ENCODE results near the gene FAM170B. TPM values are rescaled to one million over a fixed set of nuclear protein-coding genes. Genes with fewer than 3 reads are reported as not detected.

FAM170B gene
- total RNA-seq, 2 donors from 2014 or later = not detected

- Mint-ChIP-seq H3K27me3 (ENCODE audit: insufficient read depth) (no peaks in the 10 kb centered on the region), H3K4me1 (no peaks in the 10 kb centered on the region), H3K4me3 (no peak overlapping the region), H3K36me3 (ENCODE audit: low read depth) (no peaks in the 10 kb centered on the region), H3K27ac (no peak overlapping the region), H3K9me3 (no peaks in the 10 kb centered on the region)
- no peaks in the 10 kb centered on the region for H3K9me3 ChIP-seq (ENCODE audit: control insufficient read depth, low read length)
- no peaks in the 10 kb centered on the region for H3K4me1 ChIP-seq (ENCODE audit: control insufficient read depth, insufficient read depth, low read length)
- DNase-seq = peak; percentile 8
- WGBS, 2 experiments (ENCODE audit: insufficient coverage in 1 of 2, insufficient read length in 1 of 2) = 88 to 98% methylated on average over 1 of the region's 1 CpG
- H3K36me3 ChIP-seq (ENCODE audit: control insufficient read depth, insufficient read depth, low read length) = no peaks in the 10 kb centered on the region
- no peak overlapping the region for H3K27ac ChIP-seq (ENCODE audit: low read depth, low read length)
- H3K4me3 ChIP-seq (ENCODE audit: low read length) = no peak overlapping the region
- peaks cover 4% of the 10 kb centered on the region for H3K27me3 ChIP-seq (ENCODE audit: control insufficient read depth, insufficient read depth, low read length, poor library complexity, severe bottlenecking)
- TF ChIP-seq CTCF (conservative IDR thresholded peaks at IDR 0.05) = no peak
- H3K9ac ChIP-seq (ENCODE audit: extremely low read depth, low read length, poor library complexity, severe bottlenecking) = no peak overlapping the region
These were observed 4.4 kb downstream of the FAM170B start for GRCh38 chr10:49129376-49129775.

- H3K9me3 Mint-ChIP-seq = no peaks in the 10 kb centered on the region
- H3K9ac ChIP-seq (ENCODE audit: extremely low read depth, low read length, poor library complexity, severe bottlenecking) = no peak overlapping the region
- no peaks in the 10 kb centered on the region for H3K27me3 Mint-ChIP-seq (ENCODE audit: insufficient read depth)
- no peaks in the 10 kb centered on the region for H3K36me3 Mint-ChIP-seq (ENCODE audit: low read depth)
- H3K36me3 ChIP-seq (ENCODE audit: control insufficient read depth, insufficient read depth, low read length) = no peaks in the 10 kb centered on the region
- 81 to 91% methylated on average over 2 to 4 of the region's 4 CpGs for WGBS, 2 experiments (ENCODE audit: insufficient coverage in 1 of 2, insufficient read length in 1 of 2)
- H3K9me3 ChIP-seq (ENCODE audit: control insufficient read depth, low read length) = no peaks in the 10 kb centered on the region
- H3K27ac ChIP-seq (ENCODE audit: low read depth, low read length) = no peak overlapping the region
- no peak overlapping the region for H3K4me3 ChIP-seq (ENCODE audit: low read length)
- no peak overlapping the region for H3K4me3 Mint-ChIP-seq
- DNase-seq = no peak
- H3K27ac Mint-ChIP-seq = no peak overlapping the region
- peaks cover 4% of the 10 kb centered on the region for H3K27me3 ChIP-seq (ENCODE audit: control insufficient read depth, insufficient read depth, low read length, poor library complexity, severe bottlenecking)
- H3K4me1 Mint-ChIP-seq = no peaks in the 10 kb centered on the region
- H3K4me1 ChIP-seq (ENCODE audit: control insufficient read depth, insufficient read depth, low read length) = no peaks in the 10 kb centered on the region
- TF ChIP-seq CTCF (conservative IDR thresholded peaks at IDR 0.05) = no peak
These were observed 5.0 kb downstream of the FAM170B start for GRCh38 chr10:49128854-49129253.

GRCh38 chr10:49123981-49124950, 9.6 kb downstream of the FAM170B start:
- Mint-ChIP-seq H3K27me3 (ENCODE audit: insufficient read depth) (no peaks in the 10 kb centered on the region), H3K36me3 (ENCODE audit: low read depth) (no peaks in the 10 kb centered on the region), H3K27ac (no peak overlapping the region), H3K4me1 (no peaks in the 10 kb centered on the region), H3K4me3 (no peak overlapping the region), H3K9me3 (peaks cover 3% of the 10 kb centered on the region)
- H3K36me3 ChIP-seq (ENCODE audit: control insufficient read depth, insufficient read depth, low read length) = no peaks in the 10 kb centered on the region
- H3K9ac ChIP-seq (ENCODE audit: extremely low read depth, low read length, poor library complexity, severe bottlenecking) = no peak overlapping the region
- H3K27me3 ChIP-seq (ENCODE audit: control insufficient read depth, insufficient read depth, low read length, poor library complexity, severe bottlenecking) = peaks cover 18% of the 10 kb centered on the region
- TF ChIP-seq CTCF (conservative IDR thresholded peaks at IDR 0.05) = no peak
- no peak overlapping the region for H3K27ac ChIP-seq (ENCODE audit: low read depth, low read length)
- H3K9me3 ChIP-seq (ENCODE audit: control insufficient read depth, low read length) = no peaks in the 10 kb centered on the region
- H3K4me1 ChIP-seq (ENCODE audit: control insufficient read depth, insufficient read depth, low read length) = no peaks in the 10 kb centered on the region
- 82 to 89% methylated on average over 5 to 7 of the region's 7 CpGs for WGBS, 2 experiments (ENCODE audit: insufficient coverage in 1 of 2, insufficient read length in 1 of 2)
- no peak for DNase-seq
- no peak overlapping the region for H3K4me3 ChIP-seq (ENCODE audit: low read length)
